GM20431 (cell line): ENCODE results near the gene CTIF.

Experiments
- in situ Hi-C: fragments of 300-500 bp; cut with MseI, MboI; formaldehyde crosslinking; loops from one replicate; pipeline ENCODE4 v1.15.0; 2020; ENCODE audit warnings: low sequenced_read_pairs; ENCODE audit not compliant: unreplicated experiment

CTIF gene

DNA sequence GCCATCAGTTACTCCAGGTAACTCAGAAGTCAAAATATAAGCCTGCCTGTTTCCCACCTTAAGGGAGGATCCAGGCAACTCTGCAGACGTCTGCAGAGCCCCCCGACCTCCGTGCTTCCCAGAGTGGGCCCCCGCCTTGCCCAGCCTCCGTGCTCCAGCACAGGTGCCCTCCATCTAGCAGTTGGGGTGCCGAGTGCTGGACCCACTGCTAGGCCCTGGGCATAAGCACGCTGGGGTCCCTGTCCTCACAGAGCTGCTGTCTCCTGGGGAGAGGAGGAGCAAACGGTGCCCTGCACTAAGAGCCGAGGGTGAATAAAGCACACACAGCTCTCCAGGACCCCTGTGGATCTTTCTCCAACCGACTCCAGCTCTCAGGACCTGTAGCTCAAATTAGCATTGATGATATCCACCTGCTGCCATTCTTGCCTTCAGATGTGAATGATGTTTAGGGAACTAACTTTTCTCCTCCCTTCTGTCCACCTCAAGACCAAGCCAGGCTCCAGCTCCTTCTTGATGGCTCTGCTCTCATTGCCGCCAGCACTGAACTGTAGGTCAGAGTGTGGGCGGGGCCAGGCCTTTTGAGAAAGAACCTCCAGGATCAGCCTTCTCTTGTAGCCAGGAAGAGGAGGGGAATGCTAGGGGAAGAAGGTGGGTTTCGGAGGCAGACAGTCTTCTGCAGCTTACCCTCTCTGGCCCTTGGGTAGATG is 290.8 kb downstream of the CTIF start:
- in situ Hi-C loops: no loop called here

DNA sequence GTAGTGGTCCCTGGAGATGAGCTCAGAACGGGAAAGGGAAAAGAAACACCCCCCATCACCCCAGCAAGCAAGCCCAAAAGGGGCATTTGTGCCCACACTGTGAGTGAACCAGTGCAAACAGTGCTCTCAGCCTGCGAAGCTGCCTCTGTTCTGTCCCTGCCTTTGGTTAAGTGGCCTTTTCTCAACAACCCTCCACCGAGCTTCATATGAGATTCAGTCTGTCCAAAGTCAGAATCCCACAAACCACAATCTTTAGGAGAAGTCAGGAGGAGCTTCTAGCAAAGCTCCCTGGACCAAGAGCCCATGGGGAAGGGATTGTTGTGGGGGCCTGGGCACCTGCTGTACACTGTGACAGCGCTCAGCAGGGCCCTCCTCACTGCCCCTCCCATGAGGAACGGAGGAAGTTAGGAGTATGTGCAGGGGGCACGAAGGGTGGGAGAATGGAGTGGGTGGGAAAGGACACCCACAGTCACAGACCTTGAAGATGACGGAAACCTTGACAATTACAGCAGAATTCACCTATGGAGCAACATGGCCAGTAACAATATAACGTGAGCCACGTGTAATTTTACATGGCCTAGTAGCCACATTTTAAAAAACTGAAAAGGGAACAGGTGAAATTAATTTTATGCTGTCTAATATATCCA is 292.4 kb downstream of the CTIF start:
- in situ Hi-C loops: no loop called here

DNA sequence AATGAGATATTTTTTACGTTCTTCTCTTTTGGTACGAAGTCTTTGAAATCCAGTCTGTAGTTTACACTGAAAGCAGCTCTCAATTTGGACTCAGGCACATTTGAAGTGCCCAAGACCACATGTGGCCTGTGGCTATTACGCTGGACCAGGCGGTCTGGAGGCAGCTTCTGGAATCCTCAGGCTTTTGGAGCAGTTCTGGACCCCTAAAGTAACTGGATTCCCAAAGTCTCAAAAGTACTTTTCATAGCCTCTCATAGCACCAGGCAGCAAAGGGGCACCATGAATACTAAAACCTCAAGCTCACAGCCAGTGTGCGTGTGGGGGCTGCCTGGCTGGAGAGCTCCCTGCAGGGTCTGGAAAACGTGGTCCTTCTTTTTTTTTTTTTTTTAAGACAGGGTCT is 293.0 kb downstream of the CTIF start:
- in situ Hi-C loops: no loop called here

DNA sequence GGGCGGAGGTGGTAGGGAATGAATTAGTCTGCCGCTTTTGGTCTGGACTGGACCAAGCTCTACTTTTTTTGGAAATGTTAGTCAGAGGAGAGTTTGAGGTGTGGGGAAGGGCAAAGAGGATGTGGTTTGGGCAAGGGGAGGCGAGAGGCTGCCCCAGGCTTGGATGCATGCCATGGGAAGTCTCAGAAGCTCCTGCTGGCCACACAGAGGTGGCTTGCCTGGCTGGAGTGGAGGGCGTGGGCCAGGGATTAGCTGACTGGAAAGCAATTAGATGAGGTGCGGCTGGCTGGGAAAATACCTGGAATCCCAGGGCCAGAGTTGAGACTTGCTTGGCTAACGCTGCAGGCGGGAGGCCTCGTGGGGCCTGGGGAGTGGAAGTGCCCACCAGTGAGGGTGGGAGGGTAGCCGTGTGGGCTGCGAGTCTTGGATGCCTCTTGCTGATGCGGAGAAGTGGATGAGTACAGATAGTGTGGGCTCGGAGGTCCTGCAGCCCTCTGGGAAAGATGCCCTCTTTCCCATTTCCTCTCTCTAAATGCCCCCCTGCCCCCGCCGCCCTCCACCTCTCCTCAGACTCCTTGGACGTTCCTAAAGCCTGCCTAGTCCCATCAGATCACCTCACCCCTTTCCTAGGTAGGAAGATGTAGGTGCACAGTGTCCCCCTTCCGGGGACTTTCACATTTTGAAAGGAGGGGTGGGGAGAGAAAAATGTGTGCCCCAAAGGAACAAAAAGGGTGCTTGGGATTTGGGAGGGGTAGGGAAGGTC is 294.3 kb downstream of the CTIF start:
- in situ Hi-C loops: no loop called here

DNA sequence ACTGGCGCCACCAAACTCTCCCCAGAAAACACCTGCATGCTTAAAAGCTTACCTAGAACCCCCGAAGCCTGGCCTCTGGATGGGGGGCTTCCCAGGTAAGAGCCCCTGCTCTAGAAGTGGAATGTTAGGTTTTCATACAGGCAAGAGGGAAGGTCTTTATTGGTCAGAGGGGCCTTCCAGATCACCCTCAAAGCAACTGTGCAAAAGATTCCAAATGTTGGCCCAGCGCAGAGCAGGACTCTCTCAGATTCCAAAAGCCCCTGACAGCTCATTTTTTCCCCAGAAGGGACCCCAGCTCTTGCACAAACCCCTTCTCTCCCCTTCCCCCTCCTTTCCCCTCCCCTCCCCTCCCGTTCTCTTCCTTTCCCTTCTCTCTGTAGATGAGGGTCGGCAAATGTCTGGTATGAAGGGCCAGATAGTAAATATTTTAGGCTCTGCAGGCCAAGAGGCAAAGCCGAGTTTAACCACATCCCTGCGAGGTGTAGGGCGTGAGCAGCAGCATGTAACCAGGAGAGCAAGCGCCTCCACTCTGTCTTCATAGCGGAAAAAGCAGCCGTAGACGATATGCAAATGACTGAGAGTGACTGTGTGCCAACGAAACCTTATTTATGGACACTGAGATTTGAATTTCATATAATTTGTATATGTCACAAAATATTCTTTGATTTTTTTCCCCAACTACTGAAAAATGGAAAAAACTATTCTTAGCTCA is 295.0 kb downstream of the CTIF start:
- in situ Hi-C loops: no loop called here

DNA sequence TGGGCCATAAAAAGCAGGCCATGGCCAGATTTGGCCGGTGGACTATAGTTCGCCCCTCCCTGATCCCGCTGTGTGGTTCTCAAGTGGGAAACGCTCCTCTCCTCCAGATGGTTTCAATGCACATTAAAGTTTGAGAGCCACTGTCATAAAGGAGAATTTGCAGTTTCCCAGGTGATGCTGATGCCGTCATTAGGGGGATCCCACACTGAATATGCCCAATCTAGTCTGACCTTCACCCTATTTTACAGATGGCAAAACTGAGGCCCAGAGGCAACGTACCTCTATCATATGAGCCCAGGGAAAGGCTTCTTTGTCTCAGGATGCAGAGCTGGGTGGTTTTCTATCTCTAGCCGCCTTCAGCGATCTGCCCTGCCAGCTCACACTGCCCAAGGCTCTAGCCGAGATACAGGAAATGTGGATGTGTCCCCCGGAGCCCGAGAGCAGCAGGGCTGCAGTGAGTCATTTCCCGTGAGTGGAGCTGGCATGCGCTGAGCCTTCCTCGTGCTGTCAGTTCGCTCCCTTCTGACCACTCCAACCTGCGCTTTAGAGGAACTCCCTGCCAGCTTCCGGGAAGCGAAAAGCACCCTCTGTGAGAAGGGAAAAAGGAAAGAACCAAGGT is 295.7 kb downstream of the CTIF start:
- in situ Hi-C loops: no loop called here

DNA sequence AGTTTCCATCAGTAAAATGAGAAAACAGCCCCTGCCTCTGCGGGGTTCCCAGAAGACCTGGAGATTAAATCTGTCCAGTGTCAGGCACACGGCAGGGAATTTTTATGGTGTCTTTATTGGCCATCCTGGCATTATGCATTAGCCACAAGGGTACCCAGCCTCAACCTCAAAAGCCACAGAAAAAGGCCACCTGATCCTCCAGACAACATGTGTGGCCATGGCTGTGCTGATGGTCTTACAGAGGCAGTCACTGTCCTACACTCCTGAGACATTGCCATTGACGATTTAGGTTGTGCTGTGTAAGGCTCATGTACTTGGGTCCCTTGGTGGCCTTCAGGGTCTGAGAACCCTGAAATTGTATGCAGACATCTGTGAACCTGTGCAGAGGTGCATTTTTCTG is 296.3 kb downstream of the CTIF start:
- in situ Hi-C loops: no loop called here

DNA sequence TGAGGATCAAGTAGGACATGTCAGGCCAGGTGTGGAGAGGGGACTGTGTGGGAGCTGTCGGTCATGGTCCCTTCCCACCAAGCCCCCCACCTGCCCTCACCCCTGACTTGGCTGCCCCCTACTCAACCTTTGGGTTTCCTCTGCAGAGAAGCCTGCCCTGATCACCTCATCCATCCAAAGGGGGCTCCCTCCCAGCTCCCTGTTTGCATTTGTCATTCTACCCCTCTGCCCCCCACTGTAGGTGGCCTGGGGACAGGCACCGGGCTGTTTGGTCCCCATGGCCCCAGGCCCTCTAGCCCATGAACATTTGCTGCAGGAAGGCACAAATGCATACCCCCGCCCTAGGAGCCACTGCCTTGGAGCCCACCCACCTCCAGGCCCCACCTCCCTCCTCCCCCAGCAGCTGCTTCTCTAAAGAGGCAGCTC is 296.9 kb downstream of the CTIF start:
- in situ Hi-C loops: no loop called here

DNA sequence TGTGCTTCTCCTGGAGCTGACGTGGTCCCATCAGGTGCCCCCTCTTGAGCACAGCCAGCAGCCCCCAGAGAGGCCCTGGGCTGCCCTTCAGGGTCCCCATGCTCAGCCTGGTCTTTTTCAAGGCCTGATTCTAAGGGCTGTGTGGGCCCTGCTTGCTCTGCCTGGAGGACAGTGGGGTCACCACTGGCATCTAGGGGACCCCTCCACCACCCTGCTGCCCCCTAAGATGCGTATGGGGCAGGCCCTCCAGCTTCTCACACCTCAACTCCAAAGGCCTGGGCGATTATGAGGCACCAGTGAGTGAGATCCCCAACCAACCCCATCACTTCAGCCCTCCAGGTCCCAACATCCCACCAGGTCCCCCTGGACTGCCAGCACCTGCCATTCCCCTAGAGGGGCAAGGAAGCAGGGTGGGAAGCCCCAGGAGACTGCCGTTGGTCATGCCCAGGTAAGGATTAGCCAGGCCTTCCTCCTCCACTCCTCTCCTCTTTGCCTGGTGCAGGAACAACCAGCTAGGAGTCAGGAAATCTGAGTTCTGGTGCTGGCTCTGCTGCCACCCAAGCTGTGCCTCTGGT is 297.5 kb downstream of the CTIF start:
- in situ Hi-C loops: no loop called here

DNA sequence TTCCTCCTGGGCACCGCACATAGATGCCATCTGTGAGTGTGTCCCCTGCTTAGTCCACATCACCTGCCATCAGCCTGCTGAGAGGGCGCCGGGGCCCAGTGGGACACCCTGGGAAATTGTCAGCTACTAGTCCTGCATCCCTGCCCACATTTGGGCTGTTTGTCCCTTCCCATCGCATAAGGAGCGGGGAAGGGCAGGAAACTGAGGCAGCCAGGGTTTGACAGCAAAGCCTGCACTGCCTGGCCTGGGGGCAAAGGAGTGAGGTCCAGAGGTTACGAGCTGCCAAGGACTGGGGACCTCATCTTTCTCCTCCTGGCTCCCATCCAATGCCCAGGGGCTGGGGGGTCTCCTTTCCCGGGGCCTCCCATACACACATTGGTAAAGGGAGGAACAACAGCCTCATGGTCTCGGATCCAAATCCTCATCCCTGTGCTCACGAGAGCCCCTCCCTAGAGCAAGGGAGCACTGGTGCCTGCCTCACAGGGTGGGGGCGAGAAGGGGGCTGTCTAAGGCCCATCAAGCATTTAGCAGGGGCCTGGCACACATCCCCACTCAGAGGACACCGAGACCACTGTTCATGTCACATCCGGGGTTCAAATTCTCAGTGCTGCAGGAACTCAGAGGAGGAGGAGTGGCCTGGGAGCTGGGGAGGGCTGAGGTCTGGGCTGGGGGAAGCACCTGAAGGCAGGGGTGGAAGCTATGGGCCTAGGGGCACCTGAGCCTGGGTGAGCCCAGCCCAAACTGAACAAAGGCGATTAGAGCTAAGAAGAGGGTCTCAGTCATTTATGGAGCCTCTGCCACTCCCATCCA is 298.2 kb downstream of the CTIF start:
- in situ Hi-C loops: no loop called here

DNA sequence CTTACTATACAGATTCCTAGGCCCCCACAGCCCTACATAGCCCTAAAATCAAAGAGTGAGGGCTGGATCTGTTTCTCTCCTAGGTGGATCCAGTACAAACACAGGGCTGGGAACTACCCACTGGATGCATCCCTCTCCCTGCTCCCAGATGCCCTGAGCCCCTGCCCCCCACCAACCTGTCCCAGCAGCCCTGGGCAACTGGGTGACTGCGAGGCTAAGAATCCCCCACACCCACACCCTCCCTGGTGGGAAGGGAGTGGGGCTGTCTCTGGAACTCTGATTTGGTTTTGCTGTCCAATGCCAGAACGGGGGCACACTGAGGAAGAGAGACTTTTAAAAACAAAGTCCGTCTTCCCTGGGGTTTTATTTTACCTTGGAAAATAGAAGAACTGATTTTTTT is 298.8 kb downstream of the CTIF start:
- in situ Hi-C loops: no loop called here

DNA sequence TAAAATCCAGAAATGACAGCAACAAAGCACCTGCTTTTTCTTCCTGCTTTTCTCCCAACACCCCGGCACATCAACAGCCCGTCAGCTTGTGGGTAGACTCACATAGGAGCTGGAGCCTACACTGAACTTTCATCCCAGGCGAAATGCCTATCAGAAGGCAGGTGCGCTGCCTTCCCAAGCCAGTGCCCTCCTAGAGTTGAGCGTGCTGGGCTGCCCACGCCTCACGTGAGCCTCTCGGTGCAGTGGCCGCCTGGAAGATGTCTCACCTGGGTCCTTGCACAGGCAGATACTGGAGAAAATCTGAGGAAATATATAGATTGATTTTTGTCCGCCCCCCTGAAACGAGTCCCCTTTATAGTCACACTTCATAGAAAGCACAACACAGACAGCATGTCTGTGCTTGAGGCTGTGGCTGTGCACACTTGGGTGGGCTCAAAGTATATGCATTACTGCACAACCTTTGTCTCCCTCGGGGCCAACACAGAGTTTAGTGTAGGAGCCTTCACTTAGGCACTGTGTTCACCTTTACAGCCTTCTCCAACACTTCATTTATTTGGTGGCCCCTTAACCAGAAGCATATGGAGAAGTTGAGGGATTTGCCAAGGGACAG is 299.4 kb downstream of the CTIF start:
- in situ Hi-C loops: no loop called here

DNA sequence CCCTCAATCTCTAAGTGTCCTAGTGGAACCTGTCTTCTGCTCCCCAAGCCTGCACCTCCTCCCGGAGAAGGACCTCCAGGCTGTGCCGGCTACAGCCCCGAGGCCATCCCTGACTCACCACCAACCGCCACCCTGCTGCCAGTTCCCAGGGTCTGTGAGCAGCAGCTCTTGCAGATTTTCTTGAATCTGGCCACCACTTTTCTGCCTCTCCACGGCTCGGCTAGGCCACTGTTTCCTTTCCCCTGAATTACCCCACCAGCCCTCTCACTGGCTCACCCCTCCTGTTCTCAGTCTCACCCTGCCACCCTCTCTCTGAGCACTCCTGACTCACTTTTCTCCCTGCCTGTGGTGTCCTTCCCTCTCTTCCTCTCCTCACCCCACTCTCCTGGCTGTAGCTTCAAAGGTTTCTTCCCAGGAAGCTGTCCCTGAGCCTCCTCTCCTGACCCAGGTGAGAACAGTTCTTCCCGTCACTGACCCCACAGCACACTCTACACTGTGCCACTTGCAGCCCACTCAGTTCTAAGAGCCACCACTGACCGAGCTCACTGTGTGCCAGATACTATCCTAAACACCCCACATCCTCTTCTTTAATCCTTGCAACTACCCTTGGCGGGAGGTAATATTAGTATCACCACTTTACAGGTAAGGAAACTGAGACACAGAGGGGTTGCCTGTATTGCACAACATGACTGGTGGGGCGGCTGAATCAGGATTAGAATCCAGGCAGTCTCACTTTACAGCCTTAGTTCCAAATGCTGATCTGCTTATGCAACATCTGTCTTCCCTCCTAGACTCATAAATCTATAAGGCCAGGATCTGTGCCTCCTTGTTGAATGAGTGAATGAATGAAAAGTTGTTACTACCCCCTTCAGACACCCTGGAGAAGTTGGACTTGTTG is 300.3 kb downstream of the CTIF start:
- in situ Hi-C loops: no loop called here

DNA sequence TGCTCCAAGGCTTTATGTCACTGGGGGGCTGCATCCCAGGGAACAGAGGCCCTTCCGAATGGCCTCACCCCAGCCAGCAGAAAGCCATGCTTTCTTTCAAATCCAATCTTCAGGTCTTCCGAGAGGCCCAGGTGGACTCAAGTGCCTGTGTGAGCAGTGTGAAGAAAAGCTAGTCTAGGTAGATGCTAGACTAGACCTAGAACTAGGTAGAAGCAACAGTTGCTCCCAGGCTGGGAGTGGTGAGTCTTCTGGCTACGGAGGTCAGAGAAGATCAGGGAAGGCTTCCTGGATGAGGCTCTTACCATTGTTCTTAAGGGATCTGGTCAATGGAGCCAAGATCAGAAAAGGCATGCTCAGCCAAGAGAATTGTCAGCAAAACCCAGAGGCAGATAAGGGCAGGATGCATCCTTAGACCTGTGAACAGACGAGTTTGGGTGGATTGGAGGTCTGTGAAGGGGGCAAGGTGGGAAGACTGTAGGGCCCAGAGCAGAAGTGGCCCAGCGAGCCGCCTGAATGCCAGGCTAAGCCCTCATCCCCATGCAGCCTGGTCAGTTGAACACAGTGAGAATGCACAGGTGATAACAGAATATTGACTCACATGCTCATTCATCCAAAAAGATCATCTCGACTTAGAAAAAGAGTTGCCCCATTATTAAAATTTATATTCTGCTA is 301.1 kb downstream of the CTIF start:
- in situ Hi-C loops: no loop called here

DNA sequence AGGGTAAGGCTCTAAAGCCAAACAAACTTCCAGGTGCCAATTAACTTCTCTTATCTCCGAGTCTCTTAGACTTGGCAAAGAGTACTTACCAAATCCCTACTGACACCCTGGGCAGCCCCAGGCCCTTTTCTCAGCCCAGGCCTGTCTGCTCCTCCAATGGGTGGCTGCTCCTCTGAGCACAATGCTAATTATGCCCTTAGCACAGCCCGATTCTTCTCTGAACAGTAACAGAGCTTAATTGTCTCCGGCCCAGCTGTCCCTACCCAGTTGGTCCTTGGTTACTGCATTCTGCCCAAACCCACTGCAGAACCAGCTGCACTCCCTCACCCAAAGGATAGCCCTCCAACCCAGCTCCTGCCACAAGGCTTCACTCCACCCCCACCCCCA is 301.7 kb downstream of the CTIF start:
- in situ Hi-C loops: no loop called here

DNA sequence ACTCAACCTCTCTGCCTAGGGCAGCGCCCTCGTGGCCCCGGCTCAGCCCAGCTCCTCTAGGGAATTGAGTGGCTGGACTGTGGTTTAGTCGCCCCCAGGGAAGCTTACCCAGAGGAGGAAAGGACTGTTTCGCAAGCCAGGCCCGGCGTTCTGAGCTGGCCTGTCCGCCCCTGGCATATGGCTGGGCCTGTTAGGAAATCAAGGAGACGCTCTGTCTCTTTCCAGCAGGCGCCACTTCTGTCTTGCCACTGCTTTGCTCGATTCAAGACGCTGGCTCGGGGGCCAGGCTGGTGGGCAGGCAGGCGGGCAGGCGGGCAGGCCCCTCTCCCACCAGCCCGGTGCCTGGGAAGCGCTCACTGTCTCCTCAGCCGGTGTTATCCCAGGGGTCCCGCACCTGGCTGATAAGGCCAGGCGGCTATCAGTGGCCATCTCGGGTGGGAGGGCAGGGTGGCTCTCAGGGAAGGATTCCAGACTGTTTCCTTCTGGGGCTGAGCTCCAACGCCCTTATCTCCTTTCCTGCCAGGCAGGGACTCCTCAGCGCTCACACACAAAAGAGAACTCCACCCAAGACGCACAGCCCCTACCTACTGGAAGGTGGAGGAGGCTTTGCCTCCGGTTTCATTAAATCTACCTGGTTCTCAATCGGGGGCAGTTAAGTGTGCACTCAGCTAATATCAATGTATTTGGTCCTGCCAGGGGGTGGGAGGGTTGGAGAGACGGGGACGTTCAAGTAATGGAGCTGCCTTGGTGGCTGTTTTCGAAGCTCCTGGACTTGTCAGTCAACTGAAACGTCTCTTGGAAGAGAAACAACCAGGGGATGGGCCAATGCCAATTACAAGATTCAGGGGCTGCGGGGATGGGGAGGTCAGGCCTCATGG is 302.8 kb downstream of the CTIF start:
- in situ Hi-C loops: no loop called here
